NCI-H187 (cell line): Measurements from ENCODE around the gene MCMBP.
"Not testable (repeated sequence)": the region's sequence is repeated elsewhere in the genome, so short reads cannot be mapped to it uniquely, and the experiment has no call there.

ENCODE experiments used
- DNase-seq, 2 experiments: peaks; one replicate each; lab custom pipeline; 2025; lab: John Stamatoyannopoulos, UW

MCMBP gene, protein sequence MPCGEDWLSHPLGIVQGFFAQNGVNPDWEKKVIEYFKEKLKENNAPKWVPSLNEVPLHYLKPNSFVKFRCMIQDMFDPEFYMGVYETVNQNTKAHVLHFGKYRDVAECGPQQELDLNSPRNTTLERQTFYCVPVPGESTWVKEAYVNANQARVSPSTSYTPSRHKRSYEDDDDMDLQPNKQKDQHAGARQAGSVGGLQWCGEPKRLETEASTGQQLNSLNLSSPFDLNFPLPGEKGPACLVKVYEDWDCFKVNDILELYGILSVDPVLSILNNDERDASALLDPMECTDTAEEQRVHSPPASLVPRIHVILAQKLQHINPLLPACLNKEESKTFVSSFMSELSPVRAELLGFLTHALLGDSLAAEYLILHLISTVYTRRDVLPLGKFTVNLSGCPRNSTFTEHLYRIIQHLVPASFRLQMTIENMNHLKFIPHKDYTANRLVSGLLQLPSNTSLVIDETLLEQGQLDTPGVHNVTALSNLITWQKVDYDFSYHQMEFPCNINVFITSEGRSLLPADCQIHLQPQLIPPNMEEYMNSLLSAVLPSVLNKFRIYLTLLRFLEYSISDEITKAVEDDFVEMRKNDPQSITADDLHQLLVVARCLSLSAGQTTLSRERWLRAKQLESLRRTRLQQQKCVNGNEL

DNA sequence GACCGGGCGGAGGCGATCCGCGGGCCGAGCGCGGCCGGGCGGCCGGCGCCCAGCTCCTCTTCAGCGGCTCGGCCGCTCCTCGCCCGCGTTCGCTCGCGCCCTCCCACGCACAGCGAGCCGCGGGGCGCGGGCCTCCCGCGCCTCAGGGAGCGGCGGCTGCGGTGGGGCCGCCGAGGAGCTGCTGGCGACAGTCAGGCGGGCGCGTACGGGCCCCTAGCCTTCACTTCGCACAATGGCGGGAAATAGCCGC is at the start of gene MCMBP:
Gene MCMBP (minus strand): TSS at position 234 of the 250 bp plus-strand sequence. CDS start 259 bp downstream, outside the sequence.
- no peak for DNase-seq

DNA sequence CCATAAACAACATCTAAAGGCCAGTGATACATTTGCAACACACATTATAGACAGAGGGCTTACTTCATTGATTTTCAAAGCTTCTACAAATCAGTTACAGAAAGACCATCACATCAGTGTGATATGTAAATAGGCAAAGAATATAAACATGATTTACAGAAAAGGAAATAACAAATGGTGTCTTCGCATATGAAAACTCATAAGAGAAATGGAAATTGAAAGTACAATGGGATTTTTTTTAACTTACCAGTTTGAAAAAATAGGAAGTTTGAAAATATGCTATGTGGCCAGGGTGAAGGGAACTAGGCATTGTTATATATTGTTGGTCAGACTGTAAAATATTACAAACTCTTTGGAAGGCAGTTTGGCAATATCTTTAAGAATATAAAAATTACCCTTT is 47.2 kb upstream of the MCMBP start:
- no peak for DNase-seq

DNA sequence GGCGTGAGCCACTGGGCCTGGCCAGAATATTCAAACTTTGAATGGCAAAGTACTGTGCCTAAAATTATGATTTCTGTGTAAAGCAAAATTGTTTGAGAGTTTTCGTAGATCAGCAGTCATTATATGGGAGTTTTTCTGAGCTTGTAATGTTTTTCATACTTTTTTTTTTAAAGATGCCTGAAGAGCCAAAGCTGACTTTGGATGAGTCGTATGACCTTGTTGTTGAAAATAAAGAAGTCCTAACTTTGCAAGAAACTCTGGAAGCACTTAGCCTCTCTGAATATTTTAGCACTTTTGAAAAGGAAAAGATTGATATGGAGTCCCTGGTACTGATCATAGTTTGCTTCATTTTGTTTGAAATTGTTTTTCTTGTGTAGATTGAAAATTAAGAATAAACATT is 46.6 kb upstream of the MCMBP start:
- no peak for DNase-seq

DNA sequence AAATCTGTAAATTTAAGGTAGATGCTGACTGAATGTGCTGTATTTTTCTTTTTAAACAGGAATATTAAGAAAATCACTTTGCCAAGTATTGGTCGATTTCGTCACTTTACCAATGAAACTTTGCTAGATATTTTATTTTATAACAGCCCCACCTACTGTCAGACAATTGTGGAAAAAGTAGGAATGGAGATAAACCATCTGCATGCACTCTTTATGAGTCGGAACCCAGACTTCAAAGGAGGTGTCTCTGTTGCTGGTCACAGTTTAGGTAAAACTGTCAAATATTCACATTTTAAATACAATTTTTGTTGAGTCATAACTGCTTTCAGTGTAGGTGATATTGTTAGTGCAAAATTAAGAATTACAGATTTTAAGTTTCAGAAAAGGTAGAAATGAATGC is 45.1 kb upstream of the MCMBP start:
- no peak for DNase-seq

DNA sequence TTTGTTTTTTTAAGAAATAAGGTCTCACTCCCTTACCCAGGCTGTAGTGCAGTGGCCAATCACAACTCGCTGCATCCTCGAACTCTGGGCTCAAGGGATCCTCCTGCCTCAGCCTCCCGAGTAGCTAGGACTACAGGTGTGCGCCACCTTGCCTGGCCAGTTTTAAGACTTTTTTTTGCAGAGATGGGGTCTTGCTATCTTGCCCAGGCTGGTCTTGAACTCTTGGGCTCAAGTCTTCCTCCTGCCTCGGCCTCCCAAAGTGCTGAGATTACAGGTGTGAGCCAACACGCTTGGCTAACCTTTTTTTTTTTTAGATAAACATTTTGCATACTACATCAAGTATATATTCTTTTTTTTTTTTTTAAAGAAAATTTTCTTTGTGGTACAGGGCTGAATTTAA is 38.0 kb upstream of the MCMBP start:
- DNase-seq: no peak

DNA sequence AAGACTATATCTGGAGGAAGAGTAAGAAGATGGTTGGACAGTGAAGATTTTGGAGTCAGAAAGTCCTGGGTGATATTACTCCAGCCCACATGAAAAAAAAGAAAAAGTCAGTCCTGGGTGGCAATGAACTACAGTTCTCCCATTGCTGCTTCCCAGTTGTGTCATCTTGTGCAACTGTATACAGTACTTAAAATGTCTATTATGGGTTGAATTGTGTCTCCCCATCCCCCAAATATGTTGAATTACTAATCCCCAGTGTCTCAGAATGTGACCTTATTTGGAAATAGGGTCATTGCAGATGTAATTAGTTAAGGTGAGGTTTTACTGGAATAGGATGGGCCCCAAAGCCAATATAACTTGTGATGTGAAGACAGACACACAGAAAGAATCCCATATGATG is 35.5 kb upstream of the MCMBP start:
- DNase-seq: no peak

DNA sequence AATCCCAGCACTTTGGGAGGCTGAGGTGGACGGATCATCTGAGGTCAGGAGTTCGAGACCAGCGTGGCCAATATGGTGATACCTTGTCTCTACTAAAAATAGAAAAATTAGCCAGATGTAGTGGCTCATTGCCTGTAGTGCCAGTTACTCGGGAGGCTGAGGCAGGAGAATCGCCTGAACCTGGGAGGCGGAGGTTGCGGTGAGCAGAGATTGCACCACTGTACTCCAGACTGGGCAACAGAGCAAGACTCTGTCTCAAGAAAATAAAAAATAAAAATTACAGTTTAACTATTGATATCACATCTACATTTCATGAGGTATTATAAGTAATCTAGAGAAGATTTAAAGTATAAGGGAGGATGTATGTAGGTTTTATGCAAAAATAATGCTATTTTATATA is 35.1 kb upstream of the MCMBP start:
- DNase-seq: not testable (repeated sequence)

DNA sequence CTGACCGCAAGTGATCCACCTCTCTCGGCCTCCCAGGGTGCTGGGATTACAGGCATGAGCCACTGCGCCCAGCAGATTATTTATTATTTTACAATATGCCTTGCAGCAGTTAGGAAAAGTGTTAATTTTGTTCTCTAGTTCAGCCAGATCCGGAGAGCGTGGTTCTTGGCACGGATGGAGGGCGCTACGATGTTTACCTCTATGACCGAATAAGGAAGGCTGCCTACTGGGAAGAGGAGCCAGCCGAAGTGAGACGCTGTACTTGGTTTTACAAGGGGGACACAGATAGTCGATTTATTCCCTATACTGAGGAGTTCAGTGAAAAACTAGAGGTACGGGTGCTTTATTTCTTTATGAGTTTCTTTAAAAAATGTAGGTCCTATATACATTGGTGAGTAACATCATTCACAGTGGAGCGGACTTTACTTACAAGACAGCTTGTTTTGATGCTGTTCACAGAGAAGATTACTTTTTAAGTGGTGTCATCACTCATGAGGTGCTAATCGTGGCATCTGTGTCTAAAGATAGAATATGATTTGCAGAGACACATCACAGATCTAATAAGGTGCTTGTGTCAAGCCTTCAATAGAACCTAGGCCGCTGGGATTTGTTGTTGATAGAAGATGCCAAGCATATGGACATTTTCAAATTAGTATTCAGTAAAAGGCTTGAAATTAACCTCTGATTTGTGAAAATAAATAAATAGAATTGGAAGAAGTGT is 31.5 kb upstream of the MCMBP start:
- no peak for DNase-seq

DNA sequence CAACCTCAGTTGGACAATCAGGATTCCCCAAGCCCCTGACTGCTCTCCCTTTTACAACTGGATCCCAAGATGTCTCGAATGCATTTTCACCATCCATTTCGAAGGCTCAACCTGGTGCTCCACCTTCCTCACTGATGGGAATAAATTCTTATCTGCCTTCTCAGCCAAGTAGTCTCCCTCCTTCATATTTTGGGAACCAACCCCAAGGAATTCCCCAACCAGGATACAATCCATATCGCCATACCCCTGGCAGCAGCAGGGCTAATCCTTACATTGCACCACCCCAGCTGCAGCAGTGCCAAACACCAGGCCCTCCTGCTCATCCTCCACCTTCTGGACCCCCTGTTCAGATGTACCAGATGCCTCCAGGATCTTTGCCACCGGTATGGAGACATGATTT is 25.9 kb upstream of the MCMBP start:
- no peak for DNase-seq

DNA sequence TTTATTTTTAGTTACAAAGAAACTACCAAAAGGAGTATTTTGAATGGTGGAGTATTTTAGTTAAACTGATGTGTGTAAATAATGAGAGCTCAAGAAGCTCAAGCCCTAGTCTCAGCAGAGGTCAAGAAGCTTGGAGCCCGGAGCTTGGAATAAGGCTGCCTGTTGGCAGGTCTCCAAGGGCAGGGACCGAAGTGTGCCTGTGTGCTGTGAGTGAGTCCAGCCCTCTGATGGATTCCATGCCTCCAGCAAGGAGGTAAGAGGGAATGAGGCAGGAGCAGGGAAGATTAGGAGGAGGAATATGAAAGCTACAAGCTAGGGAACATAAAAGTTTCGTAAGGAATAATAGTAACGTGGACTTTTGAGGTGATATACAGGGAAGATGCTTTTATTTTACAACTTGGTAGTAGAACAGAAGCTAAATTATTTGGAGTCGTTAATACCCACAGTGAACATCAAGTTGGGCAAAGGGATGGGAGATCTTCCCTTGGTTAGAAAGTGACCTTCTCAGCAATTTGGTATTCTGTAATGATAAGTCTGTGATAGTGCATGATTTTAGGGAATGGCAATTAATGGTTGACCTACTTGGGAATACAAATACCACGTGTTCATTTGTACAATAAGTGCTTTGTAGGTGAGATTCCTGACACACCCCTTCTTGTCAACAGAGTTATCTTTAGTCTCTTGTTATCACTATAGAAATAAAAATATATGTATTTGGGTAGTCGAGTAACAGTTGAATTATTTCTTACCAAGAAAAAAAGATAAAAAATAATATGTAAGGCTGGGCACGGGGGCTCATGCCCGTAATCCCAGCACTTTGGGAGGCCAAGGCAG is 24.5 kb upstream of the MCMBP start:
- no peak for DNase-seq

DNA sequence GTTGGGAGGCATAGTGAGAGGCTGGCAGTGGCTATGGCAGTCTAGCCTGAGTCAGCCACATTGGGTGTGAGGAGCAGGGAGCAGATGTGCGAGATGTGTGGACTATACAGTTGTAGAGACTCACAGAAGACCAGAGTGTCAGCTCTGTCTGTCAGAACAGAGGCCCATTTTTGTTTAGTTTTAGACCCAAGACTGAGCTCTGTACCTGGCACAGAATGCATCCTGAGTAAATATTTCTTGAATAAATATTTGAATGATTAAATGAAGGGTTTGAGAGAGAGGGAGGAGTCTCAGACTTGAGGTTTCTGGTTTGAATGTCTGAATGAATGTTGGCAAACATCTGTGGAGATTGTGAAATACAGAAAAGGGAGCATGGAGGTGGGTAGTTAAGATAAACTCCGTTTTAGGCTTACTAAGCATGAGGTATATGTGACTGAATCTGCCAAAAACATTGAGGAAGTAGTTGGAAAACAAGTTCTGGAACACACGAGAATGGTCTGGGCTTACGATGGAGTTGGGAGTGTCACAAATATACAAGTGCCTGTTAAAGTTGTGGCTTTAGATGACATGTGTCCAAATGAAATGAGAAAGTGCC is 23.5 kb upstream of the MCMBP start:
- DNase-seq: no peak

DNA sequence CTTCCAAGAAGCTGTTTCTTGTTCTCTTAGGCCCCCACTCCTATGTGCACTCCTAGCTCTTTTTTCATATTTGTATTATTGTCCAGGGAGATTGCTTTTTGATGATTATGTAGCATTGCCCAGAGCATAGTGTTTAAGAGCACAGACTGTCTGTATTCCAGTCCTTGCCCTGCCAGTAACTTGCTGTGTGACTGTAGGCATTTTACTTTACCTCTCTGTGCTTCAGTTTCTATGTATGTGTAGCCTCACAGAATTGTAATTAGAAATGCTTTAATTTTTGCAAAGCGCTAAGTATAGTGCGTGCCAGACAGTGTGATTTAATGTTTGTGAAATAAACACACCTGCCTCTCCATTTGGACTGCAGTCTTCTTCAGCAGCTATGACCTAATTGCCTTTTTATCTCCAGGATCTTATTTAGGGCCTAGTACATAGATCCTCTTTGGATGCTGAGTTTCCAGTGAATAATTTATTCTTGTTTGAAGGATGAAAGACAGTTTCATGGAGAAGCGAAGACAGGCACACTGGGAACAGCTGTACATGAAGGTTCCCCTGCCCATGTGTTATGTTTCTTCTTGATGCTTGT is 21.3 kb upstream of the MCMBP start:
- DNase-seq: no peak

DNA sequence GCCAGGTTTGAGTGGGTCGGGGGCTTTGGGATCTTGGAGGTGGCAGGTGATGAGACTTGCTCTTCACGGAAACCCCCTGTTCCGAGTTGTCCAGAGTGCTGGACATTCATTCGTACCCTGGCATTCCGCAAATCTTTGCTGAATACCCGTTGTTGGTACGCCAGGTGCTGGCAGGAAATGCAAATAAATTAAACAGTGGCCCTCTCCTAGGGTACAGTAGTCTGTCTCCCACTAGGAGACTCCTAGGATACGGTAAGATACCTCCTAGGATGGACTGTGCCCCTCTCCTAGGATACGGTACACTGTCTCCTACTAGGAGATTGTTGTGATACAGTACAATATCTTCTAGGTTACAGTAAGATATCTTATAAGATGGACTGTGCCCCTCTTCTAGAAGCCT is 20.4 kb upstream of the MCMBP start:
- DNase-seq: no peak

DNA sequence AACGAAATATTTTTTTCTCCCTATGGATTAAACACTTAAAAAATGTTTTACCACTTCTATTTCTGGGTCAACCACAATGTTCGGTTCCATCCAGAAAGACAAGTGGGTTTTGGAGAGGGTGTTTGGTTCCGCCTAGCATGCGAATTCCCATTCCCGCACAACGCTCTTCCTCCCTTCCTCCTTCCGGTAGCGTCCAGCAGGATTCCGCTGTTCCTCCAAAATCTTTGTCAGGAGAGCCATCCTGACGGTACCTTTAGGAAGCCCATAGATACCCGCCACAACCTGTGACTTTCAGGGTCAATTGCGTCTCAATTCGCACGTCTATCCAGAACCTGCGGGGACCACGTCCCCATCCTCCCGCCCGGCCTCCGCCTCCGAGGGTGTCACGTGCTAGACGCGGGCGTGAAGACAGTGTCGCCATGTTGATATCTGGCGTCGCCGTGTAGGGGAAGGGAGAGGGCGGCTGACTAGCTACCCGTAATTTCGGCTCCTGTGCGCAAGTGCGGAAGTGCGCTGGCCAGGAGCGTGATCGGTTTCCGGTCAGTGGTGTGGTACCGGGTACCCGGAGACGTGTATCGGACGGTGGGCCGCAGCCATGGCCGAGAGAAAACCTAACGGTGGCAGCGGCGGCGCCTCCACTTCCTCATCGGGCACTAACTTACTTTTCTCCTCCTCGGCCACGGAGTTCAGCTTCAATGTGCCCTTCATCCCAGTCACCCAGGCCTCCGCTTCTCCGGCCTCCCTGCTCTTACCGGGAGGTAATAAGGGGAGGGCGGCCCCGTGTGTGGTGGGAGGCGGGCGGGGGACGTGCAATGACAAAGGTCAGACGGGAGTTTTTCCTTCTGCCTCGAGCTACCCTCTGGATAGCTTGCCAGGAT is 19.8 kb upstream of the MCMBP start, which contains the start of gene SEC23IP:
Gene SEC23IP (plus strand): TSS at position 543 of the 878 bp plus-strand sequence. CDS start 53 bp downstream, at position 596.
- peak; percentile 54 to 81 for DNase-seq

DNA sequence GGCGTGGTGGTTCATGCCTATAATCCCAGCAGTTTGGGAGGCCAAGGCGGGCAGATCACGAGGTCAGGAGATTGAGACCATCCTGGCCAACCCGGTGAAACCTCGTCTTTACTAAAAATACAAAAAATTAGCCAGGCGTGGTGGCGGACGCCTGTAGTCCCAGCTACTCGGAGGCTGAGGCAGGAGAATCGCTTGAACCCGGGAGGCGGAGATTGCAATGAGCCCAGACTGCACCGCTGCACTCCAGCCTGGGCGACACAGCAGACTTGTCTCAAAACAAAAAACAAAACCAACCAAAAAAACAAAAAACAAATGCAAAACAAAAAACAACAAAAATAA is 19.2 kb upstream of the MCMBP start:
- DNase-seq: not testable (repeated sequence)

DNA sequence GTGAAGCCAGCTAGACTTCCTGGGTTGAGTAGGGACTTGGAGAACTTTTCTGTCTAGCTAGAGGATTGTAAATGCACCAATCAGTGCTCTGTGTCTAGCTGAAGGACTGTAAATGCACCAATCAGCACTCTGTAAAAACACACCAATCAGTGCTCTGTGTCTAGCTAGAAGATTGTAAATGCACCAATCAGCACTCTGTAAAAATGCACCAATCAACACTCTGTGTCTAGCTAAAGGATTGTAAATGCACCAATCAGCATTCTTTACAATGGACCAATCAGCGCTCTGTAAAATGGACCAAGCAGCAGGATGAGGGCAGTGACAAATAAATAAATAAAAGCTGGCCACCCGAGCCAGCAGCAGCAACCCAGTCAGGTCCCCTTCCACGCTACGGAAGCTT is 17.7 kb upstream of the MCMBP start:
- not testable (repeated sequence) for DNase-seq

DNA sequence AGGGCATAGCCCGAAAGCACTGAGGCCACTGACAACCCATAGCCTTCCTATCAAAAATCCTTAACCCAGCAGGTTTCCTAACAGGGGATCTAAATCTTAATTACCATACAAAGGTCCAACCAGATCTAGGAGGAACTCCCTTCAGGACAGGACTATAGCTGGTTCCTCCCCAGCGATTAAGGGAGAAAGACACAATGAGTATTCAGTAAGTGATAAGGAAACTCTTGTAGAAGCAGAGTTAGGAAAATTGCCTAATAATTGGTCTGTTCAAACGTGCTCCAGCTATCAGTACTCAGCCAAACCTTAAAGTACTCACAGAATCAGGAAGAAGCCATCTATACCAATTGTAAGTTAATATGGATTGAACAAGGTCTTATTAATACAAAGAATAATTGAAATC is 16.6 kb upstream of the MCMBP start:
- not testable (repeated sequence) for DNase-seq

DNA sequence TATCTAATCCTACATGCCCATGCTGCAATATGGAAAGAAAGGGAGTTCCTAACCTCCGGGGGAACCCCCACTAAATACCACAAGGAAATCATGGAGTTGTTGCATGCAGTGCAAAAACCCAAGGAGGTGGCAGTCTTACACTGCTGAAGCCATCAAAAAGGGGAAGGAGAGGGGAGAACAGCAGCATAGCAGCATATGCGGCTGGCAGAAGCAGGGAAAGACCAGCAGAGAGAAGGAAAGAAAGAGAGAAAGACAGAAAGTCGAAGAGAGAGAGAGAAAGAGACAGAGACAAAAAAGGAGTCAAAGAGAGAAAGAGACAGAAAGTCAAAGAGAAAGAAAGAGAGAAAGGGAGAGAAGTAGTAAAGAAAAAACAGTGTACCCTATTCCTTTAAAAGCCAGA is 16.1 kb upstream of the MCMBP start:
- DNase-seq: not testable (repeated sequence)

DNA sequence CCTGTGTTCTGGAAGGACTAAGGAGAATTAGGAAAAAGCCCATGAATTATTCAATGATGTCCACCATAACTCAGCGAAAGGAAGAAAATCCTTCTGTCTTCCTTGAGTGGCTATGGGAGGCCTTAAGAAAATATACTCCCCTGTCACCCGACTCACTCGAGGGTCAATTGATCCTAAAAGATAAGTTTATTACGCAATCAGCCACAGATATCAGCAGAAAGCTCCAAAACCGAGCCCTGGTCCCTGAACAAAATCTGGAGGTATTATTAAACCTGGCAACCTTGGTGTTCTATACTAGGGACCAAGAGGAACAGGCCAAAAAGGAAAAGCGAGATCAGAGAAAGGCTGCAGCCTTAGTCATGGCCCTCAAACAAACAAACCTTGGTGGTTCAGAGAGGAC is 13.4 kb upstream of the MCMBP start:
- DNase-seq: not testable (repeated sequence)

DNA sequence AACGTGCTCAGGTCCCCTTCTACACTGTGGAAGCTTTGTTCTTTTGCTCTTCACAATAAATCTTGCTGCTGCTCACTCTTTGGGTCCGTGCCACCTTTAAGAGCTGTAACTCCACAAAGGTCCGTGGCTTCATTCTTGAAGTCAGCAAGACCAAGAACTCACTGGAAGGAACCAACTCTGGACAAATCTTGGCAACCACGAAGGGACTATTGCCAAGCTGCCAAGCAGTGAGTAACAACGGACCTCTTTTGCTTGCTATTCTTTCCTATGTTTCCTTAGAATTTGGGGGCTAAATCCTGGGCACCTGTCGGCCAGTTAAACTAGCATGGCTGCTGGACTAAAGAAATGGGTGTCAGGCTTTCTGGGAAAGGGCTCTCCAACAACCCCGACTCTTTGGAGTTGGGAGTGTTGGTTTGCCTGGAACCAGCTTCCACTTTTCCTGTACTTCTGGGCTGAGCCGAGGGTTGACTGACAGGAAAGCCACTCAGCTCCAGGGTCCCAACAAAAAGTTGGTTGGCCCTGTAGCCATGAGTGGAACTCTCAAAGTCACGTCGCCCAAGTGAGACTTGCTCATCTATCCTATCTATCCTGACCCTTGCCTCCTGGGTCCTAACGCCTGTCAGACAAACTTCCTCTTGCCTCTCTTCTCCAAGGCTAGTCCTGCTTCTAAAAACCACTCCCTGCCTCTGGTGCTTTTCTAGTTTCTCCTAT is 11.4 kb upstream of the MCMBP start:
- not testable (repeated sequence) for DNase-seq
